Heart right ventricle (tissue), 16 donors: ENCODE measurements around the gene ZNF320. TPM values are rescaled to one million over a fixed set of nuclear protein-coding genes. Genes with fewer than 3 reads are reported as not detected.
A peak's percentile ranks its signal among the peaks of the same experiment; 100 is the strongest.
"Not testable (repeated sequence)": the region's sequence is repeated elsewhere in the genome, so short reads cannot be mapped to it uniquely, and the experiment has no call there.

Source experiments
- ATAC-seq, 8 donors: fragments of 200-7000 bp; cut with Tn5 transposase; one replicate each; pipeline ENCODE4 v1.9.1; 2020; ENCODE audit warnings: mild to moderate bottlenecking in 8 of 8, moderate library complexity in 8 of 8, moderate number of reproducible peaks in 1 of 8
- DNase-seq, 2 donors: peaks; one replicate each; pipeline ENCODE4 v3.0.0-alpha.2; 2020
- H3K27ac ChIP-seq, 10 donors: fragments of 200-600 bp; sonication (generic) in 2 of 10; one replicate each; pipeline versions ENCODE4 v1.5.0 to v1.8.0; 2020 to 2022; ENCODE audit warnings: mild to moderate bottlenecking in 3 of 10
- H3K27me3 ChIP-seq, 7 donors: fragments of 200-600 bp; one replicate each; pipeline ENCODE4 v1.8.0; 2021 to 2022; ENCODE audit warnings: mild to moderate bottlenecking in 2 of 7
- H3K36me3 ChIP-seq, 9 donors: fragments of 200-600 bp; sonication (generic) in 1 of 9; one replicate each; pipeline versions ENCODE4 v1.5.0 to v1.8.0; 2020 to 2022; ENCODE audit warnings: mild to moderate bottlenecking in 2 of 9
- H3K4me1 ChIP-seq, 9 donors: fragments of 200-600 bp; sonication (generic) in 1 of 9; one replicate each; pipeline versions ENCODE4 v1.5.0 to v1.8.0; 2020 to 2022; ENCODE audit warnings: mild to moderate bottlenecking in 4 of 9
- H3K4me3 ChIP-seq, 10 donors: fragments of 200-600 bp; sonication (generic) in 2 of 10; one replicate each; pipeline versions ENCODE4 v1.5.0 to v1.8.0; 2020 to 2022; ENCODE audit warnings: mild to moderate bottlenecking in 7 of 10, moderate library complexity in 2 of 10
- H3K9me3 ChIP-seq, 11 donors: fragments of 200-600 bp in 10 of 11; sonication (generic) in 2 of 11; one replicate each; pipeline versions ENCODE4 v1.5.0 to v1.8.0; 2013 to 2022; ENCODE audit warnings: mild to moderate bottlenecking in 2 of 11, control low read depth in 1 of 11, moderate library complexity in 1 of 11
- CTCF ChIP-seq, 9 donors: fragments of 200-600 bp; sonication (generic) in 2 of 9; IDR thresholded peaks; one replicate each; pipeline versions ENCODE4 v1.5.0 to v1.8.0; 2021 to 2022; ENCODE audit warnings: antibody characterized with exemption in 9 of 9, mild to moderate bottlenecking in 5 of 9, moderate library complexity in 1 of 9
- WGBS, 2 donors: extraction: QIAGEN DNeasy Blood & Tissue Kit; methylation state at CpG; one replicate each; pipeline ENCODE4 v1.1.7; 2013; ENCODE audit warnings: inconsistent platforms in 1 of 2; 5-methylcytosine and 5-hydroxymethylcytosine counted together
- intact Hi-C, 10 donors: fragments of 100-400 bp; cut with DNase I; formaldehyde crosslinking; loops; one replicate each; pipeline versions ENCODE4 v1.11.1 to v1.14.2; 2022
- polyA plus RNA-seq, 2 donors: library from polyadenylated mRNA; stranded (reverse); fragments of 200-250 nt; gene quantifications; one replicate each; pipeline ENCODE4 v1.2.3, GENCODE V29; 2013
- total RNA-seq, 10 donors: library from RNA; stranded (reverse); fragmentation: NEBNext Ultra II Directional in 3 of 10; extraction: Animal tissue kit (Norgen Biotek cat#: 25700) in 3 of 10; gene quantifications; one replicate each; pipeline versions ENCODE4 v1.2.1 to v1.2.4, GENCODE V29; 2021 to 2023
- donor health status: Arrhythmogenic right ventricular cardiomyopathy.
- donor health status: ischemic (EF 13 %, LVEDD 7.1; RV severe dilation, severe dysfunction).
- donor health status: healthy with polysubstance abuse.
- donor health status: DM: no; HTN: yes; CAD: no.
- donor health status: DM: no; HTN: no; CAD: no.
- donor health status: ischemic (EF 25% LVEDD 6.9; RV normal size, moderate dysfunction).
- donor health status: ischemic (EF 25% LVEDD 5.7; RV mildly dilated, moderate dysfunction).
- donor health status: healthy.
- donor health status: DM: yes; HTN: yes; CAD: no.
- donor health status: Ischemic cardiomyopathy.
- donor health status: ischemic (EF 35%, LVEDD 5.7; RV mildly dilated, moderate dysfunction).
- donor health status: nonischemic (EF 11% LVEDD 7.7; RV severe dilation, severe dysfunction).
- donor health status: DM: yes; HTN: yes; CAD: no.
- donor health status: PGD.
- donor health status: ischemic (EF 29% LVEDD 5.4; RV normal size, mild dysfunction).
- donor health status: nonischemic (EF 23%, LVEDD 6.1; RV moderate dilation, normal function).

Gene ZNF320
- total and polyA plus RNA-seq, 12 donors = 2.7 to 16.3 (median 7.6) TPM

DNA sequence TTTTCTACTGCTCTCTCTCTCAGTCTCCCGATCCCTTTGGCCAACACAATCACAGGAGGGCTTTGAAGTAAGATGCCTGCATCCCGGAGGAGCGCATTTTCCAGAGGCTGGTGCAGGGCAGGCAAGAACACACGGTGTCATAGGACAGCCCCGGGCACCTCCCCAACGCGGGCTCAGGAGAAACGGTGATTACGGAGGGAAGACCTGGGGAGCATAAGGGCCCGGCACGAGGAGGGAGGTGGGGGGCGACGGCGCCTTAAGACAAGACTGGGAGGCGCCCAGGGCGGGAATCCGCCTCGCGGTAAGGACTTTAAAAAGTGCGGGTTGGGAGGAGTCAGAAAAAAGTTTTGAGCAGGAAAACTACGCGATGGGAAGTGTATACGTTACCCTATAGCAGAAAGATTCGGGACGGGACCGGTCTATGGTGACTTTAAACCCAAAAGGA lies 44.5 kb upstream of the ZNF320 start:
- intact Hi-C loops = loop anchor here in 3 of 10 donors (1.0 to 2.0 kb wide), 3 partner anchors 19 to 21 kb away; partner anchors contain the start of genes ZNF816 (in 2 of the 3) and ZNF888 (in 1 of the 3)
- TF ChIP-seq CTCF (IDR thresholded peaks at IDR 0.05) = no peak
- WGBS, 2 donors = 0% methylated on average over 26 of the region's 26 CpGs
- Histone ChIP-seq H3K27ac (peak overlapping the region in 9 of 10 donors; percentile 72 to 91 (median 85)), H3K9me3 (peaks cover 0 to 15% (median 0%) of the 10 kb centered on the region in 11 donors), H3K4me1 (peaks cover 0 to 27% (median 9%) of the 10 kb centered on the region in 9 donors), H3K36me3 (no peaks in the 10 kb centered on the region), H3K4me3 (peak overlapping the region; percentile 40 to 91 (median 80)), H3K27me3 (no peaks in the 10 kb centered on the region)
- ATAC-seq (peak; percentile 31 to 75 (median 56)), DNase-seq (peak; percentile 22 to 35)

DNA sequence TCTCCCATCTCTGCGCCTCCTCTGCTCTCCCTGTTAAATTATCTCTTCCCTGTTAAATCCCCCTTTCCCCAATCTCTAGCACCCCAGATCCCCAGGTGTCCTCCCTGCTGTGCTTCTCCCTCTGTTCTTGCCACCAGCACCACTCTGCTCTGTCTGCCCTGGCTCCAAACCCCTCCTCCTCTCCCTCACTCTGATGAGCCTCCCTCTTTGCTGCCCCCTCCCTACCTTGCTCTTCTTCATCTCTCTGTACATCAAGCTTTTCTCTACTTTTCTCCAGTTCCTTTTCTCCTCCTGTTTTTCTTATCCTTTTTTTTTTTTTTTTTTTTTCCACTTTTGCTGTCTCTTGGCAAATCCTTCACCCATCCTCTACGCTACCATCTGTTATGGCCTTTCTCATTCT lies 44.1 kb upstream of the ZNF320 start:
- H3K4me1 ChIP-seq = peaks cover 0 to 29% (median 9%) of the 10 kb centered on the region in 9 donors
- intact Hi-C loops = not testable (repeated sequence)
- H3K27ac ChIP-seq = peak overlapping the region in 4 of 10 donors; percentile 81 to 89 (median 86)

DNA sequence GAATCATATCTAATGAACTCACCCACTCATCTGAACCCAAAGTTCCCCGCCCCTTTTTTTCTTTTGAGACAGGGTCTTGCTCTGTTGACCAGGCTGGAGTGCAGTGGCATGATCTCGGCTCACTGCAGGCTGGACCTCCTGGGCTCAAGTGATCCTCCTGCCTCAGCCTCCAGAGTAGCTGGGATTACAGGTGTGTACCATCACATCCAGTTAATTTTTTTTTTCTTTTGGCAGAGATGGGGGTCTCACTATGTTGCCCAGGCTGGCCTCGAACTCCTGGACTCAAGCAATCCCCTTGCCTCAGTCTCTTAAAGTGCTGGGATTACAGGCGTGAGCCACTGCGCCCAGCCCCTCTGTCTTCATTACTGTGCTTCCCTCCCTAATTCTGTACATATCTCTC lies 43.5 kb upstream of the ZNF320 start:
- ATAC-seq, H3K9me3 ChIP-seq, DNase-seq, H3K36me3 ChIP-seq, intact Hi-C loops, H3K4me3 ChIP-seq, H3K27ac ChIP-seq, H3K27me3 ChIP-seq: not testable (repeated sequence)
- peaks cover 0 to 36% (median 9%) of the 10 kb centered on the region in 9 donors for H3K4me1 ChIP-seq
- 89% methylated on average over 5 of the region's 5 CpGs for WGBS, 2 donors

More for the DNA sequence above, 44.1 kb upstream of the ZNF320 start:
- DNase-seq, H3K27me3 ChIP-seq, H3K36me3 ChIP-seq, ATAC-seq: not testable (repeated sequence)
- 53 to 59% methylated on average over 2 of the region's 2 CpGs for WGBS, 2 donors
- peaks cover 0 to 11% (median 0%) of the 10 kb centered on the region in 11 donors for H3K9me3 ChIP-seq
- H3K4me3 ChIP-seq = peak overlapping the region in 8 of 10 donors; percentile 53 to 91 (median 85)

GRCh38 chr19:52938761-52939160 lies 41.3 kb upstream of the ZNF320 start:
- DNase-seq (no peak), ATAC-seq (no peak)
- TF ChIP-seq CTCF (IDR thresholded peaks at IDR 0.05) = no peak
- Histone ChIP-seq H3K9me3 (no peaks in the 10 kb centered on the region), H3K4me1 (peaks cover 0 to 38% (median 9%) of the 10 kb centered on the region in 9 donors), H3K27ac (peak overlapping the region in 1 of 10 donors; percentile 10), H3K36me3 (peaks cover 0 to 7% (median 0%) of the 10 kb centered on the region in 9 donors), H3K27me3 (no peaks in the 10 kb centered on the region), H3K4me3 (no peak overlapping the region)
- intact Hi-C loops = no loop called here
- 62 to 84% methylated on average over 5 of the region's 5 CpGs for WGBS, 2 donors

DNA sequence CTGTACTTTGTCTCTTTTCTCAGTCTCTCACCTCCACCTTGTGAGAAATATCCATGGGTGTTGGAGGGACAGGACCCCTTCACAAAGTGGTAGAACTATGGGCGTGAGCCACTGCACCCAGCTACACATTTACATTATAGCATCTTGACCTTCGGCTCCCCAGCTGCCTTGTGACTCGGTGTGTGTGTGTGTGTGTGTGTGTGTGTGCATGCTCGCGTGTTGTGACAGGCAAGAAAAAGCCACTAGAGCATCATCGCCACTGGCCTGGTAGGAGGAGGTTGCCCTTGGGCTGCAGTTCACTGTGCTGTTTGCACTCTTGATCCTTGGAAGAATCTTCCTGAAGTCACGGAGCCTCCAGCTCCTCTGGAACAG lies 39.5 kb upstream of the ZNF320 start:
- no peak for TF ChIP-seq CTCF (IDR thresholded peaks at IDR 0.05)
- WGBS, 2 donors = 88% methylated on average over 7 of the region's 7 CpGs

More for the DNA sequence above, 39.5 kb upstream of the ZNF320 start:
- Histone ChIP-seq H3K36me3 (peaks cover 0 to 7% (median 0%) of the 10 kb centered on the region in 9 donors), H3K27me3 (no peaks in the 10 kb centered on the region), H3K27ac (no peak overlapping the region), H3K9me3 (no peaks in the 10 kb centered on the region), H3K4me3 (no peak overlapping the region), H3K4me1 (peaks cover 0 to 31% (median 0%) of the 10 kb centered on the region in 9 donors)
- DNase-seq (no peak), ATAC-seq (peak in 1 of 8 donors; percentile 13)
- intact Hi-C loops = no loop called here
